Motor neuron (in vitro differentiated cells): ENCODE results near the gene LAMB2. TPM values are rescaled to one million over a fixed set of nuclear protein-coding genes. Genes with fewer than 3 reads are reported as not detected.
A peak's percentile ranks its signal among the peaks of the same experiment; 100 is the strongest.

Experiments
- ATAC-seq, 8 experiments: fragments of 200-7000 bp; cut with Tn5 transposase; replicated peaks in 6 of 8; 2 replicates each; pipeline ENCODE4 v1.8.0; 2021; ENCODE audit warnings: mild to moderate bottlenecking in 8 of 8, moderate library complexity in 8 of 8
- H3K27ac ChIP-seq, 2 donors: fragments of 250-450 bp; sonication (Bioruptor Pico); 2 replicates each; pipeline ENCODE4 v1.9.0; 2021; ENCODE audit warnings: antibody characterized with exemption in 2 of 2, mild to moderate bottlenecking in 2 of 2, moderate library complexity in 1 of 2
- H3K4me1 ChIP-seq, 2 donors: fragments of 250-450 bp; sonication (Bioruptor Pico); replicated peaks in 1 of 2; 2 replicates each; pipeline ENCODE4 v1.6.1; 2021; ENCODE audit warnings: antibody characterized with exemption in 2 of 2, mild to moderate bottlenecking in 2 of 2, moderate library complexity in 1 of 2
- H3K4me3 ChIP-seq, 5 donors: fragments of 250-450 bp; sonication (Bioruptor Pico); 2 replicates each; pipeline ENCODE4 v1.9.0; 2021; ENCODE audit warnings: antibody characterized with exemption in 5 of 5, mild to moderate bottlenecking in 5 of 5, moderate library complexity in 4 of 5
- WGBS, 10 experiments: fragments of 450-650 bp; shearing (Covaris generic); methylation state at CpG; one replicate each; pipeline ENCODE4 v1.0.0; 2022; 5-methylcytosine and 5-hydroxymethylcytosine counted together
- in situ Hi-C, 9 experiments: fragments of 400-800 bp; cut with MboI; loops; one replicate each; pipeline ENCODE4 v1.15.0; 2021; ENCODE audit warnings: low sequenced_read_pairs in 9 of 9, low pct_unique_long_range_greater_than_20kb in 2 of 9; ENCODE audit not compliant: unreplicated experiment in 9 of 9
- total RNA-seq, 8 experiments: library from RNA; unstranded; fragments of 300-600 nt; gene quantifications; 2 replicates each; pipeline versions ENCODE4 v1.2.3 to v1.2.4, GENCODE V29; 2022

Gene LAMB2
- total RNA-seq, 8 experiments from 2014 or later: 26.3 to 559 (median 110) TPM

DNA sequence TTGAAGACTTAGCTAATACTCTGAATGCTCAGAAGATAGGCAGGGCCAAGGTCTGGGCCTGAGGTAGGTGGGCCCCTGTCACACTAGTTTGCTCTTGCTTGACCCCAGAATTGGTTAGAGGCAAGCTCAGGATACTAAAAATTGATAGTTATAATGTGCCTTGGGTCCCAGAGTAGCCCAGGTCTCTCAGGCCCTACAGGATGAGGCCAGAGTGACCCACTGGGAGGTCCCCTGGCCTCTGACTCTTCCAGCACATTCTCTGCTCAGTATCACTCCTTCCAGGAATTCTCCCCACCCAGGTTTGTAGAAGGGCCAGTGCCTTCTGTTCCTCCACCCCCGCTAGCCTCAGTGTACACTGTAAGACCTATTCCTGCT is 37.9 kb upstream of the LAMB2 start:
- ATAC-seq: no peak
- Histone ChIP-seq H3K4me3 (peak overlapping the region; percentile 50 to 88 (median 84)), H3K27ac (peak overlapping the region; percentile 83 to 88), H3K4me1 (peaks cover 39 to 45% of the 10 kb centered on the region in 2 donors)
- in situ Hi-C loops: loop anchor here in 2 of 9 experiments (25.0 kb wide), 1 partner anchor 267 kb away; the partner anchor contains the start of gene NICN1 (in 2 of the 2)
- 40% methylated on average over 1 of the region's 1 CpG; no CpG with 5 or more reads in 9 of the 10 experiments for WGBS, 10 experiments

DNA sequence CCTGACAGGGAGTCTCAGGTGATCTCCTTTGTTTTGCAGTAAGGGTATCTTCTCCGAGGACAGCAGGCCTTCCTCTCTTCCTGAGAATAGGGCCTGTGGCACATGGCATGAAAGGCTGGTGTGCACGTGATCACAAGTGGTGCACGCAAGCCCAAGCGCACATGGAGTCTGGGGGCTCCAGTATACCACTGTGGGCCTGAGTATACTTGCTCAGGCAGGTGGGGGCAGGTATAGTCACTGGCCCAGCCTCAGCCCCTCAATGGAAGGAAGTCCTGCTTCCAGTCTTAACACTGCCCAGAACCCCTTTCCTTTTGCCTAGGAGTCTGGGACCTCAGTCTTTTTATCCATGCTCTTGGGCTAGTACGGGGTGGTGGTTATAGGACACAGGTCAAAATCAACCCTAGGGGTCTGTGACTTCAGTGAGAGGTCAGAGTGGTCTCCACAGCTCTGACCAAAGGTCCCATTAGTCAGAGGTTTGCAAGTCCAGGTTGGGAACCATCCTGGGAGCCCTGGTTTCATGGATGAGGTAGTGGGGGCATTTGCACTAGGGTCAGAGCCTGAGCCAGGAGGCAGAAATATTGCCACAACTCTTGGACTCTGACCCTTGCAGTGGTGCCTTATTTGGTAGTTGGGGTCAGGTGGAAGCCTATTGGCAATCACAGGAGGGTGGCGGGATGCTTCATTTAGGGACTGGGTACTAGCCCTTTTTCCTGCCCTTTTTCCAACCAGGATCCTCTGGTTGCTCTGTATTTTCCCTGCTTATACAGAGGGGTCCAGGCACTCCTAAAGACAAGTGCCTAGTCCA is 34.1 kb upstream of the LAMB2 start:
- peak overlapping the region in 1 of 2 donors; percentile 91 for H3K27ac ChIP-seq
- H3K4me1 ChIP-seq: peaks cover 14 to 20% of the 10 kb centered on the region in 2 donors
- in situ Hi-C loops: loop anchor here in 2 of 9 experiments (25.0 kb wide), 1 partner anchor 270 kb away; the partner anchor contains the start of gene NICN1 (in 2 of the 2)
- ATAC-seq: no peak
- 78 to 100% (median 91%) methylated on average over 1 to 4 of the region's 6 CpGs; no CpG with 5 or more reads in 3 of the 10 experiments for WGBS, 10 experiments
- peak overlapping the region in 4 of 5 donors; percentile 73 to 100 (median 96) for H3K4me3 ChIP-seq

DNA sequence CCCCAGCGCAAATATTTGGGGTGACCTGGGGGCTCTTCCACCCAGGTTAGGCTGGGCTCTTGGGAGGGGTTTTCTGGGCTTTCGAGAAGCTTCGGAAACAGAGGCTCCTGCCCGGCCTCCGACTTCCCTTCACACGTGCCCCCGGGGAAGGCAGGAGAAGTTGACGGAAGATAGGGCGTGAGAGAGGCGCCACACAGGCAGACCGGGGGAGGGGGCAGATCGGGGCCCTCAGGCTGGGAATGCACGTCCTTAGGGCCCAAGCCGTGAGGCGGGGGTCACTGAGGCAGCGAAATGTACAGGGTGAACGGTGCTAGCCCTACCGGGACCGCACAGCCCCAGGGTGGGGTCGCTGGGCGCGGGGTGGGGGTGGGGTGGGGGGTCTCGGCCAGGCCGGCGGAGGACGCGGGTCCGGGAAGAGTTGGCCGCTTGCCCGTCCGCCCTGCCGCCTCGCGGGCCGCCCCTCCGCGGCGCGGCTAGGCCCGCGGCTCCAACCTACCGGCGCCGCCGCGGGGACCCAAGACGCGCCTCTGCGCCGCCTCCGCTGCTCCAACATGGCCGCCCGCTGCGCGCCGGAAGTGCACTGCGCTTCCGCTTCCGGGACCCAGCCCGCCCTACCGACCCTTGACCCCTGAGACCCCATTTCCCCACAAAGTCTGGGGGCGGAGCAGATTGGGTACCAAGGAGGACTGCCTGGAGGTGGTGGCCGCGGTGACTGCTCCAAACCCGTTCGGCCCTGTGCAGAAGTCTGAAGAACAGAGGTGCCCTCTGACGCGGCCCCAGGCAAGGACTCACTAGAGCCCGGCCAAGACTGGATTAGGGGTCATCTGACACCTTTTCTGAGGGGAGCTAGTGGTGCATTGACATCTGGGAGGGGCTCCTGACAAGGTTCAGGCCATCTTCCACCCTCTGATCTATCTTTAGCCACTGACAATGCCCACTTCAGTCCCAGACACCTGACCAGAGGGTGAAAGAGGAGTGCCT is 33.2 kb upstream of the LAMB2 start, which contains the start of gene CCDC71:
Gene CCDC71, minus strand, starts transcription at position 561 of the 981 bp plus-strand sequence. CDS start 2,123 bp downstream, outside the sequence.
- peaks cover 14 to 20% of the 10 kb centered on the region in 2 donors for H3K4me1 ChIP-seq
- in situ Hi-C loops: loop anchor here in 2 of 9 experiments (25.0 kb wide), 1 partner anchor 271 kb away; the partner anchor contains the start of gene NICN1 (in 2 of the 2)
- 0 to 59% (median 3%) methylated on average over 3 to 7 of the region's 69 CpGs; no CpG with 5 or more reads in 5 of the 10 experiments for WGBS, 10 experiments
- ATAC-seq: peak; percentile 55 to 79 (median 68)
- peak within 1 kb of the TSS; percentile 70 to 100 (median 93) for H3K4me3 ChIP-seq
- H3K27ac ChIP-seq: peak within 1 kb of the TSS; percentile 64 to 91

DNA sequence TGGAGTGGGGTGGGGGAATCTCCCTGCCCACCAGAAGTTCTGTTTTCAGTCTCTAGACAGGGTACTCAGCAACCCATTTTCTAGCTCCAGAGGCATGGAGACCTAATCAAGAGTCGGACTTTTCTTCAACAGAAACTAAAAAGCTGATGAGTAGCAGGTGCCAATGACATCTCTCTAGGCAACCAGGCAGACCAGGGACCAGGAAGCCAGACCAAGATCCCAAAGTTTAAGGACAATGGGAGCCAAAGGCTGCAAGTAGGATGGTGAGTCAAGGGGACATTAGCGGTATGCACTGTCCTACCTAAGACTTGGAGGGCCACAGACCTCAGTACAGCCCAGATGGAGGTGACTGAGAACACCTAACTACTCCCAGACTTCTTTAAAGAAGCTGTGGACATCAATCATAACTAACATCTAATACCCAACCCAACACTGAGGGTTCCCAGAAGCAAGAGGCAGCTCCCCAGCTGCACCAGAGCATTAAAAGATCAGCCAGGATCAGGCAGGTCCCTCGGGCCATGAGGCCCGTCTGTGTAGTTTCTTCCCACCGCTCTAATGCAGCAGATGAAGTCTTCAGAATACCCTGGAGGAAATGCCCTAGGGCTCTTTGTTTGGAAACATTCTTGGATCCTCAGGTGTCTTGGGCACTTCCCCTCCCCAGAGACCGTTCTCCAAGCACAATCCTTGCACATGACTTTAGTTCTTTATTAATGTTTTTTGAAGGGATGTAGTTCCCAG is 32.3 kb upstream of the LAMB2 start:
- Histone ChIP-seq H3K4me3 (peak overlapping the region; percentile 70 to 100 (median 93)), H3K27ac (peak overlapping the region; percentile 64 to 91), H3K4me1 (peaks cover 8 to 14% of the 10 kb centered on the region in 2 donors)
- ATAC-seq: peak in 3 of 8 experiments; percentile 9 to 31 (median 20)
- WGBS, 10 experiments: 12 to 100% (median 48%) methylated on average over 1 to 5 of the region's 6 CpGs; no CpG with 5 or more reads in 3 of the 10 experiments
- in situ Hi-C loops: loop anchor here in 2 of 9 experiments (25.0 kb wide), 1 partner anchor 272 kb away; the partner anchor contains the start of gene NICN1 (in 2 of the 2)

DNA sequence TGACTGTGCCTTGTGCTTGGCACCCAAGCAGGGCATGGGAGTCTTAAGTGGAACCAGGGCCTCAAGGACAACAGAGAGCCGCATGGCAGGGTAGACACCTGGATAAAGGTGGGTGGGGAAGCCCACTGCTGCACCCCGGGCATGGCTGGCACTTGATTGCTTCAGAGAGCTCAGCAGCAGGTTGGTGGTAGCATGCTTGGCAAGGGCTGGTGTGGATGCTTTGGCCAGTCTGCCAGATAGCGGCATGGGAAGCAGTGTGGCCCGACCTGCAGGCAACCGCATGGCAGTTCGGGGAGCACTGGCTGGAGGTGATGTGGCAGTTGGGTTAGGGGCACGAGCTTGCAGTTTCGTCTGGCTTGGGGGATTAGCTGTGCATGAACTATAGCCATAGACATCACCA is 30.8 kb upstream of the LAMB2 start:
- ATAC-seq: no peak
- WGBS, 10 experiments: 93 to 100% (median 100%) methylated on average over 2 to 5 of the region's 8 CpGs; no CpG with 5 or more reads in 5 of the 10 experiments
- in situ Hi-C loops: loop anchor here in 2 of 9 experiments (25.0 kb wide), 1 partner anchor 274 kb away; the partner anchor contains the start of gene NICN1 (in 2 of the 2)
- Histone ChIP-seq H3K27ac (no peak overlapping the region), H3K4me3 (no peak overlapping the region), H3K4me1 (peaks cover 8 to 14% of the 10 kb centered on the region in 2 donors)

DNA sequence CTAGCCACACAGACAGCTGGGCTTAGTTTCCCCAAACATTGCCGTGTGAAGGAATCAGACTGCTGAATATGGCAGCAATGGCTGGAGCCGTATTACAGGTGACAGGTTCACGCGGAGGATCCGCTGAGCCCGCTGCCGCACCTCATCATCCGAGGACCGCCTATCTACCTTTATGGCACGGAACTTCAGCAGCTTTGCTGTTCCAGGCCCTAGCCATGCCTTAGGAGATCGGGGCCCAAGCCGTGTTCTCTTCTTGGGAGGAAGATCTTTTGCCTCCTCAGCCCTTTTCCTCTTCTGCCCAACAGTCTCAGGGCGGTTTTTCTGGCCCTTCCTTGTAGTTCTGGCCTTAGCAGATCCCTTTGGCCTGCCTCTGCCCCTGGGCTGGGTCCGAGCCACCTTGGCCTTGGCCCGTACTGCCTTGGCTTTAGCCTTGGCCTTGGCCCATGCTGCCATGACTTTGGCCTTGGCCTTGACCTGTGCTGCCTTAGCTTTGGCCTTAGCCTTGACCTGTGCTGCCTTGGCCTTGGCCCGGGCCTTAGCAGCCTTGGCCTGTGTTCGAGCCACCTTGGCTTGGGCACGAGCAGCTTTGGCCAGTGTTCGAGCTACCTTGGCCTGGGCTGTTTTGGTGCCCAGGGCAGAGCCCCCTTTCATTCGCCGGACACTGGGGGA is 30.0 kb upstream of the LAMB2 start:
- in situ Hi-C loops: loop anchor here in 2 of 9 experiments (25.0 kb wide), 1 partner anchor 274 kb away; the partner anchor contains the start of gene NICN1 (in 2 of the 2)
- Histone ChIP-seq H3K27ac (no peak overlapping the region), H3K4me3 (no peak overlapping the region), H3K4me1 (peaks cover 11 to 14% of the 10 kb centered on the region in 2 donors)
- no peak for ATAC-seq
- WGBS, 10 experiments: 74 to 100% (median 92%) methylated on average over 1 to 14 of the region's 21 CpGs; no CpG with 5 or more reads in 2 of the 10 experiments

DNA sequence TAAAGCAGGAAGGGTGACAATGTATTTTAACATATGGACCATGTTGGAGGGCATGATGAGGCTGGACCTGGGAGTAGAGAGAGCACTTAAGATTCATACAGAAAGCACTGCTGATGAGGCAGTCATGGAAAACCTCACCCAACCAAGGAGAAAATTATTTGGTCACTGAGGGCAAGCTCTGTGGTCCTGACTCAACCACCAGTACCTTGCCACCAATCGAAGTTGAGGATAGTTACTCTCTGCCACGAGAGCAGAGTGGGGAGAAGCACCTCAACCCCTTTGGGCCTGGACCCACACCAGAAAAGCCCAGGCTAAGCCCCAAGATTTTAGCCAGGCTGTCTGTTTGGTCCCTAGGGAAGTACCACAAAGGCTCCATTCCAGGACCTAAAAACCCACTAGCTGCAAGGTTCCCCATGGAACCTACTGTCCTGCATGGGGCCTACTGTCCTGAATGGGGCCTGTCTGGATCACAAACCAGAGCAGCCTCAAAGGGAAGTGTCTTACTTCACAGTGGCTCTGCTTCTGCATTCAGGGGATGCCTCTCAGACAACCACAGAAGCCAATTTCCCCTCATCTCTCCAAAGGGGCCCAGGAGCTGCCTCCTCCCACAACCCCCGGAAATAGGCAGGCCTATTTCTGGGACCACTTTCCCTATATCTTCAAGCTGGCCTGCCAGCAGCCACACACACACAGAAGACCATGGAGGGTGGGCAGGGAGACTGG is 29.1 kb upstream of the LAMB2 start:
- H3K4me3 ChIP-seq: no peak overlapping the region
- WGBS, 10 experiments: 50 to 100% (median 95%) methylated on average over 1 to 2 of the region's 3 CpGs; no CpG with 5 or more reads in 6 of the 10 experiments
- ATAC-seq: no peak
- no peak overlapping the region for H3K27ac ChIP-seq
- in situ Hi-C loops: loop anchor here in 2 of 9 experiments (25.0 kb wide), 1 partner anchor 275 kb away; the partner anchor contains the start of gene NICN1 (in 2 of the 2)
- peaks cover 12 to 14% of the 10 kb centered on the region in 2 donors for H3K4me1 ChIP-seq

DNA sequence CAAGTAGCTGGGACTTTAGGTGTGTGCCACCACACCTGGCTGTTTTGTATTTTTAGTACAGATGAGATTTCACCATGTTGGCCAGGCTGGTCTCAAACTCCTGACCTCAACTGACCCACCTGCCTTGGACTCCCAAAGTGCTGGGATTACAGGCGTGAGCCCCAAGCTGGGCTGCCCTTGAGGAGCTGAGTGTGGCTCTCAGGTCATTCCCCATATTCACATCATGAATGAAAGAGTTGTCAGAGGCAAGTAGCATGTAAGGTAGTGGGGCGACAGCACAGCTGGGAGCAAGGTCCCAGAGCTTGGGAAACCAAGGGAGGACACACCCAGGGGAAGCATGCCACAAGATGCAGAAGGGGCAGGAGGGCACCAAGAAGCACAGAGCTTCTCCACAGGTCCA is 28.3 kb upstream of the LAMB2 start:
- no peak for ATAC-seq
- H3K4me1 ChIP-seq: peaks cover 7 to 12% of the 10 kb centered on the region in 2 donors
- no peak overlapping the region for H3K4me3 ChIP-seq
- WGBS, 10 experiments: 80 to 100% (median 100%) methylated on average over 1 to 2 of the region's 2 CpGs; no CpG with 5 or more reads in 6 of the 10 experiments
- in situ Hi-C loops: loop anchor here in 2 of 9 experiments (25.0 kb wide), 1 partner anchor 276 kb away; the partner anchor contains the start of gene NICN1 (in 2 of the 2)
- H3K27ac ChIP-seq: no peak overlapping the region

DNA sequence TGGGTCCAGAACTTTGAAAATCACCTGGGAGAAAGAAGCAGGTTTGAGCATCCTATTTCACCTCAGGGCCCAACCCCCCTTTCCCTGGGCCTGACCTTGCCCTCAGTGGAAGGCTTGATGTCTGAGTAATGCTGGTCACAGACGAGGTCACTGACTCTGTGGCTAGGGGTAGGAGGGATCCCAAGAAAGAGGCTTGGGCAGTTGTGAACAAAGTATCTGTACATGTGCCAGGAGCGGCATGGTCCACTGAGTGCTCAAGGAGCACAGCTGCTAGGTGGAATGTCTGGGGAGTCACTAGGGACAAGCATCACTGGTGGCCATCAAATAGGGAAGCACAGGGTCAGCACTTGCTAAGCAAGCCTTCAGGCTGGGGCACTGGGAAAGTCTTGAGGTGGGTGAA is 25.9 kb upstream of the LAMB2 start:
- H3K27ac ChIP-seq: no peak overlapping the region
- ATAC-seq: peak in 2 of 8 experiments; percentile 15 to 17
- no peak overlapping the region for H3K4me3 ChIP-seq
- in situ Hi-C loops: loop anchor here in 2 of 9 experiments (25.0 kb wide), 1 partner anchor 279 kb away; the partner anchor contains the start of gene NICN1 (in 2 of the 2)
- peaks cover 0 to 4% of the 10 kb centered on the region in 2 donors for H3K4me1 ChIP-seq
- WGBS, 10 experiments: 0 to 100% (median 89%) methylated on average over 1 to 2 of the region's 2 CpGs; no CpG with 5 or more reads in 3 of the 10 experiments

DNA sequence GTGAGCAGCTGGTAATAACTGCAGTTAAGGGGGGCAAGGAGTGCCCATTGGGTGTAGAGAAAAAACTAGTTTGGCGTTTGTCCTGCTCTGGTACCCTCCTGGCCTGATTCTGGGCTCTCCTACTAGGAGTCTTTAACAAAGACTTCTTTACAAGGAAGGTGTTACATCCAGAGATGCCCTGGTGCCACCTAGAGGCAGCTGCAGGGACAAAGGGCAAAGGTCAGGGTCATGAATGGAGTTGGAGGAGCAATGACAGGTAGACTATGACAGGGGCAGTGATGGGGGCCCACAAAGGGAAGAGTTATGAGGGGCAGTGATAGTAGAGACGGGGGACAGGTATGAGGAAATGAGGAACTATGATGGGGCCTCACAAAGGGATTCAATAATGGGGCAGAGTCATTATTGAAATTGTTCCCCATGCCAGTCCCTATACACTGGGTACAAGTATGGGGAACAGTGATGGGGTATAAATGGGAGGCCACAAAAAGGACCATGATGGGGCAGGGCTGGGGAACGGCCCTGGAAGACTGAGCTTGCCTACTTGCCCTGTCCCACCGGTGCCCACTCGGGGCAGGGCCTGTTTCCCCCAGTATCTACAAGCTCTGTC is 25.4 kb upstream of the LAMB2 start:
- Histone ChIP-seq H3K4me3 (no peak overlapping the region), H3K4me1 (peaks cover 0 to 4% of the 10 kb centered on the region in 2 donors), H3K27ac (no peak overlapping the region)
- peak in 3 of 8 experiments; percentile 20 to 39 (median 29) for ATAC-seq
- in situ Hi-C loops: loop anchor here in 2 of 9 experiments (25.0 kb wide), 1 partner anchor 279 kb away; the partner anchor contains the start of gene NICN1 (in 2 of the 2)
- WGBS, 10 experiments: 33 to 100% (median 60%) methylated on average over 1 to 2 of the region's 5 CpGs; no CpG with 5 or more reads in 5 of the 10 experiments
